NCI-H146 treated with DMSO at 0.1 percent for 48 hours (cell line): ENCODE data around the gene ACOX3.
"Not testable (repeated sequence)": the region's sequence is repeated elsewhere in the genome, so short reads cannot be mapped to it uniquely, and the experiment has no call there.

ENCODE experiments used
- DNase-seq: peaks from one replicate; lab custom pipeline; 2025; ENCODE audit not compliant: unreplicated experiment; lab: John Stamatoyannopoulos, UW

ACOX3 gene

DNA sequence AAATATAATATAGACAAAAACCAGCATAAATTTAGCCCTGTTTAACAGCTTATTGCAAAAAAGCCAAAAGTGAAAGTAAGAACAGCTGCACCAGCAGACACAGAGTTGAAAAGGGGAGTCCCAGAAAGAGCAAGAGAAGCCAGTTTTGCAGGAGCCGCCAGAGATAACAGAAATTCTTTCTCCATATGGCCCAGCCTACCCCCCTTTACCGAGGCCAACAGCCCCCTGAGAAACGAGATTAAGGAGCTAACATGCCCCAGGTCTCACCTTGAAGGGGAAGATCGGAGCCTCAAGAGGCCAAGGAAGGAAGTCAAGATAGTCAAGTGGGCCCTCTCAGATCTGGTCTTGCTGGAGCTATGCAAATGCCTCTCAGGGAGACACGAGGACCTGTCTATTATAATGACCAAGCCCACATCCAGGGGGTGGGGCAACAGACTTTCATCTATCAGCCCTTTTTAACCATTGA, 4.8 kb downstream of the ACOX3 start:
- DNase-seq = no peak

- no peak for DNase-seq
Measured at GRCh38 chr4:8434251-8435073, 6.1 kb downstream of the ACOX3 start.

DNA sequence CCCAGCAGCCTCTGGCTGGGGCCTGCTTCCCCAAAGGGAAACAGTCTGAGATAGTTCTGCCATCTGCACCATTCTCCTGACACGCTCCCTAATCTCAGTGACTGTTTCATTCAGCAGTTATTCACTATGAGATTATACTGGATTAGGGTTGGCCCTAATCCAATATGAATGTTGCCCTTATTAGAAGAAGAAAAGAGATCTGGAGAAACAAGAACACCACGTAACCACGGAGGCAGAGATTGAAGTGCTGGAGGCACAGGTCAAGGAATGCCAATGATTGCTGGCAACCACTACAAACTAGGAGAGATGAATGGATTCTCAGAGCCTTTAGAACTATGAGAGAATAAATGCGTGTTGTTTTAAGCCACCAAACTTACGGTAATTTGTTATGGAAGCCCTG, 7.4 kb downstream of the ACOX3 start:
- no peak for DNase-seq

GRCh38 chr4:8431553-8431952, 9.0 kb downstream of the ACOX3 start:
- DNase-seq = no peak

GRCh38 chr4:8428288-8429097, 12.0 kb downstream of the ACOX3 start:
- DNase-seq = peak; percentile 46

GRCh38 chr4:8427761-8428287, 12.7 kb downstream of the ACOX3 start:
- DNase-seq = peak; percentile 38

DNA sequence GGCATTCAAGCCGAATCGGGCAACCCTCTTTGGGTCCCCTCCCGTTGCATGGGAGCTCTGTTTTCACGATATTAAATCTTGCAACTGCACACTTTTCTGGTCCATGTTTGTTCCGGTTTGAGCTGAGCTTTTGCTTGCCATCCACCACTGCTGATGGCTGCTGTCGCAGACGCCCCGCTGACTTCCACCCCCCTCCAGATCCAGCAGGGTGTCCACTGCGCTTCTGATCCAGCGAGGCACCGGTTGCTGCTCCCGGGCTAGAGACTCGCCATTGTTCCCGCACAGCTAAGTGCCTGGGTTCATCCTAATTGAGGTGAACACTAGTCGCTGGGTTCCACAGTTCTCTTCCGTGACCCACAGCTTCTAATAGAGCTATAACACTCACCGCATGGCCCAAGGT, 13.3 kb downstream of the ACOX3 start:
- DNase-seq = no peak

DNA sequence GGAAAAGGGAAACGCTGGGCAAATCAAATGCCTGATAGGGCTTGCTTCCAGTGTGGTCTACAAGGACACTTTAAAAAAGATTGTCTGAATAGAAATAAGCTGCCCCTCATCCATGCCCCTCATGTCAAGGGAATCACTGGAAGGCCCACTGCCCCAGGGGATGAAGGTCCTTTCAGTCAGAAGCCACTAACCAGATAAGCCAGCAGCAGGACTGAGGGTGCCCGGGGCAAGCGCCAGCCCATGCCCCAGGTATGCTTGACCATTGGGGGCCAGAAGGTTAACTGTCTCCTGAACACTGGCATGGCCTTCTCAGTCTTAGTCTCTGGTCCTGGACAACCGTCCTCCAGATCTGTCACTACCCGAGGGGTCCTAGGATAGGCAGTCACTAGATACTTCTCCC, 17.7 kb downstream of the ACOX3 start:
- no peak for DNase-seq

- no peak for DNase-seq
Measured at GRCh38 chr4:8422327-8422726, 18.2 kb downstream of the ACOX3 start.

DNA sequence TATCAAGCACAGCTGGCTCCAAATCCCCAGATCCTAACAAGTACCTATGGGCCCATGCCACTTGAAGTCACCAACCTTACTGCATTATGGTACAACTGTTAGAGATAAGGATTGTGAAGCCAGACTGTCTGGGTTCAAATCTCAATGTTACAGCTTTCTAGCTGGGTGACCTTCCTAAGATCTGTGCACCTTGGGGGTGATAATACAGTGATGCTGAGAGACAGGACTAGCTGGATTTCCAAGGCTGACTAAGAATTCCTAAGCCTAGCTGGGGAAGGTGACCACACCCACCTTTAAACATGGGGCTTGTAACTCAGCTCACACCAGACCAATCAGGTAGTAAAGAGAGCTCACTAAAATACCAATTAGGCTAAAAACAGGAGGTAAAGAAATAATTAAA, 20.4 kb downstream of the ACOX3 start:
- not testable (repeated sequence) for DNase-seq

GRCh38 chr4:8419222-8420041, 21.1 kb downstream of the ACOX3 start:
- DNase-seq = no peak

DNA sequence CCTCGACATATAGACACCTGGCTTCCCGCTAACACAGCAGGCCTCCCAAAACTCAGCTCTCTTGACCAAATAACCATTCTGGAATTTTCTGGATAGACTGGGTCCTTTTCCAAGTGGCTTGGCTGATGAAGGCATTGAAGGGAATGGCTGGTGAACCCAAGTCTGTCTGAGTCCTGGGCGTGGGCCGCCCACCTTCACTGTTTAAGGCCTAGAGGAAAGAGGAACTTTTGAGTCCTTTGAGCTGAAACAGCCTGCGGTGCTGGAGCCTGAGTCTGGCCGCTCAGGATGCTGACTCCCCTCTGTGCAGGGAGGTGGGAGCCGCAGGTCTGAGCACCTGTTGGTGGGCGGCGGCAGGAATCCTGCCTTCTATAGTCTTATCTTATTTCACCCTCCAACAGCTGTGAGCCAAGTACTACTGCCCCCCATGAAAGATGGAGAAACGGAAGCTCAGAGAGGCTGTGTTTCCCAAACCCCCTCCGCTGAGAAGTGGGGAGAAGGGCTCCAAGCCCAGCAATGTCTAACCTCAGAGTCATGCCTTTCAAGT, 23.4 kb downstream of the ACOX3 start:
- no peak for DNase-seq

DNA sequence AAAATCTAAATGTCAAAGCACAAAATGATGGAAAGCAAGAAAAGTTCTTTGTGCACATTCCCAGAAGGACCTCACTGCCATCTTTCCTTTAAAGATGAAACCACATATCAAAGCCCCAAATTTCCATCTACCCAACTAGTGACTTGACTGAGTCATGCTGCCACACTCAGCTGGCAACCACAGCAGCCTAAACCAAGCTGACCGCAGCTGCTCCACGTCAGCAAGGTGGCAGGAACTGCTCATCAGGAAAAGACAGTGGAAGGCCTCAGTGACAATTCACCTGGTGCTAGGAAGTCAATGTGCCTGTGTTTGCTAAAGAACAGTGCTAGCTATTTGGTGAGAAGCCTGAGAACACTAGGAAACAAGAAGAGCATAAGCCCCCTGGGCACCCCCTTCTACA, 26.1 kb downstream of the ACOX3 start:
- DNase-seq = no peak

- DNase-seq = no peak
Measured at GRCh38 chr4:8412288-8412687, 28.2 kb downstream of the ACOX3 start.

- DNase-seq = no peak
Measured at GRCh38 chr4:8411351-8412180, 29.0 kb downstream of the ACOX3 start.

GRCh38 chr4:8410641-8411271, 29.8 kb downstream of the ACOX3 start:
- no peak for DNase-seq

GRCh38 chr4:8410066-8410625, 30.4 kb downstream of the ACOX3 start:
- no peak for DNase-seq

DNA sequence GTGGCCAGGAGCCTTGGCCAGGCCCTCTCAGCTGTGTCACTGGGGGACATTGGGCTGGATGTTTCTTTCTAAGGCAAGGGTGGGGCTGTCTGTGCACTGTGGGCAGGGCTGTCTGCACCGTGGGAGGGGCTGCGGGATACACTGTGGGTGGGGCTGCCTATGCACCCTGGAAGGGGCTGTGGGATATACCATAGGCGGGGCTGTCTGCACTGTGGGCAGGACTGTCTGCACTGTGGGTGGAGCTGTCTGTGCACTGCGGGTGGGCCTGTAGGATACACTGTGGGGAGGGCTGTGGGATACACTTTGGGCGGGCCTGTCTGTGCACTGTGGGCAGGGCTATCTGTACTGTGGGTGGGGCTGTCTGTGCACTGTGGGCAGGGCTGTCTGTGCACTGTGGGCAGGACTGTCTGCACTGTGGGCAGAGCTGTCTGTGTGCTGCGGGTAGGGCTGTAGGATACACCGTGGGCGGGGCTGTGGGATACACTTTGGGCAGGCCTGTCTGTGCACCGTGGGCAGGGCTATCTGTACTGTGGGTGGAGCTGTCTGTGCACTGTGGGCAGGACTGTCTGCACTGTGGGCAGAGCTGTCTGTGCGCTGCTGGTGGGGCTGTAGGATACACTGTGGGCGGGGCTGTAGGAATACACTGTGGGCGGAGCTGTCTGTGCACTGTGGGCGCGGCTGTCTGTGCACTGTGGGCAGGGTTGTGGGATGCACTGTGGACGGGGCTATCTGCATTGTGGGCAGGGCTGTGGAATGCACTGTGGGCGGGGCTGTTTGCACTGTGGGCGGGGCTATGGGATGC, 31.1 kb downstream of the ACOX3 start:
- no peak for DNase-seq
